Measurements from ENCODE around the gene SAMHD1.
A peak's percentile ranks its signal among the peaks of the same experiment; 100 is the strongest.

SAMHD1 gene

GRCh38 chr20:36859282-36859555 is 92.3 kb downstream of the SAMHD1 start:
- Histone ChIP-seq H3K79me2 (ENCODE audit: insufficient read depth, low read length) (peaks cover 83% of the 10 kb centered on the region), H3K9me3 (ENCODE audit: insufficient read depth, low read length) (no peaks in the 10 kb centered on the region), H3K36me3 (ENCODE audit: low read length) (no peaks in the 10 kb centered on the region), H2AFZ (ENCODE audit: low read depth, low read length, severe bottlenecking) (no peak overlapping the region), H3K9me2 (replicated peaks; ENCODE audit: insufficient read depth, low read length) (no peaks in the 10 kb centered on the region), H3K27ac (ENCODE audit: low read depth, low read length) (peak overlapping the region; percentile 73; the same call in 1 of the 2 replicates), H3K9ac (ENCODE audit: low read length) (no peak overlapping the region), H3K27me3 (ENCODE audit: low read length) (no peaks in the 10 kb centered on the region), H3K4me3 (ENCODE audit: insufficient read depth, low read length, poor library complexity, severe bottlenecking) (no peak overlapping the region), H3F3A (ENCODE audit: insufficient read depth) (peaks cover 9% of the 10 kb centered on the region), H4K20me1 (ENCODE audit: low read depth, low read length) (no peaks in the 10 kb centered on the region), H3K4me2 (ENCODE audit: low read depth, low read length, poor library complexity, severe bottlenecking) (peak overlapping the region; percentile 67)
- TF ChIP-seq EZH2phosphoT487 (conservative IDR thresholded peaks at IDR 0.05; ENCODE audit: low read length), result no peak
- no peak for TF ChIP-seq CTCF (IDR thresholded peaks at IDR 0.05; ENCODE audit: insufficient read depth, low read length, poor library complexity, severe bottlenecking)

GRCh38 chr20:36856691-36857635 is 94.5 kb downstream of the SAMHD1 start:
- H3K27me3 ChIP-seq (ENCODE audit: low read length), result no peaks in the 10 kb centered on the region
- no peak overlapping the region for H3K27ac ChIP-seq (ENCODE audit: low read depth, low read length)
- H3K9me3 ChIP-seq (ENCODE audit: insufficient read depth, low read length), result no peaks in the 10 kb centered on the region
- H3K36me3 ChIP-seq (ENCODE audit: low read length), result no peaks in the 10 kb centered on the region
- H3K79me2 ChIP-seq (ENCODE audit: insufficient read depth, low read length), result peaks cover 96% of the 10 kb centered on the region
- no peak overlapping the region for H2AFZ ChIP-seq (ENCODE audit: low read depth, low read length, severe bottlenecking)
- no peaks in the 10 kb centered on the region for H3K9me2 ChIP-seq (replicated peaks; ENCODE audit: insufficient read depth, low read length)
- H3K4me2 ChIP-seq (ENCODE audit: low read depth, low read length, poor library complexity, severe bottlenecking), result no peak overlapping the region
- H3K4me3 ChIP-seq (ENCODE audit: insufficient read depth, low read length, poor library complexity, severe bottlenecking), result no peak overlapping the region
- H3F3A ChIP-seq (ENCODE audit: insufficient read depth), result peaks cover 9% of the 10 kb centered on the region
- H3K9ac ChIP-seq (ENCODE audit: low read length), result no peak overlapping the region
- TF ChIP-seq EZH2phosphoT487 (conservative IDR thresholded peaks at IDR 0.05; ENCODE audit: low read length) (no peak), CTCF (IDR thresholded peaks at IDR 0.05; ENCODE audit: insufficient read depth, low read length, poor library complexity, severe bottlenecking) (no peak)
- H4K20me1 ChIP-seq (ENCODE audit: low read depth, low read length), result no peaks in the 10 kb centered on the region

- Histone ChIP-seq H3K9ac (ENCODE audit: low read length) (no peak overlapping the region), H3K4me3 (ENCODE audit: insufficient read depth, low read length, poor library complexity, severe bottlenecking) (no peak overlapping the region), H2AFZ (ENCODE audit: low read depth, low read length, severe bottlenecking) (no peak overlapping the region), H3K9me3 (ENCODE audit: insufficient read depth, low read length) (no peaks in the 10 kb centered on the region), H4K20me1 (ENCODE audit: low read depth, low read length) (no peaks in the 10 kb centered on the region), H3F3A (ENCODE audit: insufficient read depth) (peaks cover 10% of the 10 kb centered on the region), H3K27me3 (ENCODE audit: low read length) (no peaks in the 10 kb centered on the region), H3K79me2 (ENCODE audit: insufficient read depth, low read length) (peaks cover 96% of the 10 kb centered on the region), H3K36me3 (ENCODE audit: low read length) (no peaks in the 10 kb centered on the region), H3K9me2 (replicated peaks; ENCODE audit: insufficient read depth, low read length) (no peaks in the 10 kb centered on the region), H3K4me2 (ENCODE audit: low read depth, low read length, poor library complexity, severe bottlenecking) (no peak overlapping the region), H3K27ac (ENCODE audit: low read depth, low read length) (no peak overlapping the region; the same call in 1 of the 2 replicates)
- no peak for TF ChIP-seq EZH2phosphoT487 (conservative IDR thresholded peaks at IDR 0.05; ENCODE audit: low read length)
- no peak for TF ChIP-seq CTCF (IDR thresholded peaks at IDR 0.05; ENCODE audit: insufficient read depth, low read length, poor library complexity, severe bottlenecking)
Measured at GRCh38 chr20:36856195-36856594, 95.3 kb downstream of the SAMHD1 start.

Measured in SU-DHL-6 (cell line).